Gastroesophageal sphincter (tissue), 3 donors: ENCODE data around the gene PPEF2.

Experiments used
- POLR2A ChIP-seq, 2 donors: fragments of 450-650 bp; IDR thresholded peaks; one replicate each; pipeline ENCODE4 v1.6.1; 2017; ENCODE audit warnings: antibody characterized with exemption in 2 of 2, mild to moderate bottlenecking in 2 of 2, moderate library complexity in 1 of 2
- POLR2AphosphoS5 ChIP-seq: sonication (generic); formaldehyde crosslinking; IDR thresholded peaks from one replicate; pipeline ENCODE4 v1.6.1; 2017; ENCODE audit warnings: antibody characterized with exemption
- TF ChIP-seq, protein P1 (sequence below), 4 experiments: fragments of 200-600 bp in 2 of 4; fragments of 450-650 bp in 2 of 4; sonication (generic) in 1 of 4; IDR thresholded peaks; one replicate each; pipeline ENCODE4 v1.5.1; 2017 to 2019; ENCODE audit warnings: antibody characterized with exemption in 4 of 4, mild to moderate bottlenecking in 2 of 4, moderate library complexity in 2 of 4

- TF ChIP-seq, protein P1, sequence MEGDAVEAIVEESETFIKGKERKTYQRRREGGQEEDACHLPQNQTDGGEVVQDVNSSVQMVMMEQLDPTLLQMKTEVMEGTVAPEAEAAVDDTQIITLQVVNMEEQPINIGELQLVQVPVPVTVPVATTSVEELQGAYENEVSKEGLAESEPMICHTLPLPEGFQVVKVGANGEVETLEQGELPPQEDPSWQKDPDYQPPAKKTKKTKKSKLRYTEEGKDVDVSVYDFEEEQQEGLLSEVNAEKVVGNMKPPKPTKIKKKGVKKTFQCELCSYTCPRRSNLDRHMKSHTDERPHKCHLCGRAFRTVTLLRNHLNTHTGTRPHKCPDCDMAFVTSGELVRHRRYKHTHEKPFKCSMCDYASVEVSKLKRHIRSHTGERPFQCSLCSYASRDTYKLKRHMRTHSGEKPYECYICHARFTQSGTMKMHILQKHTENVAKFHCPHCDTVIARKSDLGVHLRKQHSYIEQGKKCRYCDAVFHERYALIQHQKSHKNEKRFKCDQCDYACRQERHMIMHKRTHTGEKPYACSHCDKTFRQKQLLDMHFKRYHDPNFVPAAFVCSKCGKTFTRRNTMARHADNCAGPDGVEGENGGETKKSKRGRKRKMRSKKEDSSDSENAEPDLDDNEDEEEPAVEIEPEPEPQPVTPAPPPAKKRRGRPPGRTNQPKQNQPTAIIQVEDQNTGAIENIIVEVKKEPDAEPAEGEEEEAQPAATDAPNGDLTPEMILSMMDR (IDR thresholded peaks at IDR 0.05), result no peak
- TF ChIP-seq POLR2A (IDR thresholded peaks at IDR 0.05) (no peak), POLR2AphosphoS5 (no peak)
Measured at GRCh38 chr4:75821216-75821615, 81.0 kb downstream of the PPEF2 start.
